GM21786 (cell line): Measurements from ENCODE around the gene SORD.
"Not testable (repeated sequence)": the region's sequence is repeated elsewhere in the genome, so short reads cannot be mapped to it uniquely, and the experiment has no call there.

Source experiments
- ATAC-seq: cut with Tn5 transposase; IDR thresholded peaks from one replicate; pipeline ENCODE4 v1.9.1; 2021; ENCODE audit not compliant: unreplicated experiment

Gene SORD

DNA sequence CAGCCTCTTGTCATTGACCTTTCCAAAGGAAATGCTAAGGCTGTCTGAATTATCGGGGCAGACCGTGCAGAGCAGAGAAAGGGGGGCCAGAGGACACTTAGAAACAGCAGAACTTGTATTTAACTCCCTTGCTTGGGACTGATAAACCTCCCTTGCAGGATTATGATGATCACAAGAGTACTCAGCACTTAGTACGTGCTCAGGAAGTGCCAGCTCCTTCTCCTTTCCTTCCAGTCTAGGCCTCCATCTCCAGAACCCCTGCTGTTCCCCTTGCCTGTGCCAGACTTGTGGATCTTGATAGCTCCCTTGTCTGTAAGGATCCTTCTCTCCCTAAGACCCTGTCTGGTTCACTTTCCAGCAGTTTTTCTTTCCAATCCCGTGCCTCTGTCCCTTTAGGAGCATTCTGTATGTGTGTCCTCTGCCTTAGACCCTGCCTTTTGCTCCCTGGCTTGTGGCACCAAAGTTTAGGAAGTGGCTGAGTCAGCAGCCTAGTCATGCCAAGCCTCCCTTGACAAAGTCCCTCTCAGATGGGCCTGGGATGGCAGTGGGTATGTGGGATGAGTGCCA is 747 bp downstream of the SORD start:
- peak; percentile 3 for ATAC-seq

- ATAC-seq: not testable (repeated sequence)
These were observed 1.7 kb downstream of the SORD start for GRCh38 chr15:45024649-45025048.

DNA sequence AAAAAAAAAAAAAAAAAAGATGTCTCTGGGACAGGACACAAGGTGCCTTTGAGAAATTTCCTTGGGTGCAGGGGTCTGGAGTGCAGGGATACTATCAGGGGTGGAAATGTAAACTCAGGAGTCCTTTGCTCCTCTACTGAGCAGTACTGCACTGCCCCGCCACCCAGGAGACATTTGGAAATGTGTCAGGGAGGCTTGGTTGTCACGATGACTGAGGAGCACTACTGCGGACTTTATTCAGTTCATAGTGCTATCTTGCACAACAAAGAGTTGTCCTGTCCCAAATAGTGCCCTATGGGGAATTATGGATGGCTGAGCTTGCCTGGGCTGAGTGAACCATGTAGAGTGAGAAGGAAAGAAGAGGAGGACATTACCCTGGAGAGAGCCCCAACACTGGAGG is 2.6 kb downstream of the SORD start:
- ATAC-seq: not testable (repeated sequence)

GRCh38 chr15:45026651-45027190 is 3.7 kb downstream of the SORD start:
- no peak for ATAC-seq

- no peak for ATAC-seq
These were observed 4.2 kb downstream of the SORD start for GRCh38 chr15:45027220-45027619.

- no peak for ATAC-seq
These were observed 7.7 kb downstream of the SORD start for GRCh38 chr15:45030743-45031142.

GRCh38 chr15:45031522-45032028 is 8.6 kb downstream of the SORD start:
- not testable (repeated sequence) for ATAC-seq

- not testable (repeated sequence) for ATAC-seq
These were observed 9.5 kb downstream of the SORD start for GRCh38 chr15:45032501-45032900.

DNA sequence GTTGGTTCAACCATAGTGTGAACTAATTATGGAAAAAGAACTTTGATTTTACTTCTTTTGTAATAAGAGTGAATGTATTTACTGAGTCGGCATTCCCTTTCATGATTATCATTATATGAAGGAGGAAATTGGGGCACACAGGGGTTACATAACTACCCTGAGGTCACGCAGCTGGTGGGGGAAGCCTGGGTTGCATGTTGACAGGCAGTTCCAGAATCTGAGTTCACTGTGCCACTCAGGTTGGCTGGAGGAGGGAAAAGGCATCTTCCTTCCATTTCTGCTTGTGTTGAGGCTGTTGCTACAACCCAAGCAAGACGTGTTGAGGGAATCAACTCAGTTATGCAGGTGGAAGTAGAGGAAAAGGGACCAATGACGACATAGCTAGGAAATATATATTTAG is 11.1 kb downstream of the SORD start:
- not testable (repeated sequence) for ATAC-seq

GRCh38 chr15:45034600-45035375 is 11.8 kb downstream of the SORD start:
- ATAC-seq: not testable (repeated sequence)

DNA sequence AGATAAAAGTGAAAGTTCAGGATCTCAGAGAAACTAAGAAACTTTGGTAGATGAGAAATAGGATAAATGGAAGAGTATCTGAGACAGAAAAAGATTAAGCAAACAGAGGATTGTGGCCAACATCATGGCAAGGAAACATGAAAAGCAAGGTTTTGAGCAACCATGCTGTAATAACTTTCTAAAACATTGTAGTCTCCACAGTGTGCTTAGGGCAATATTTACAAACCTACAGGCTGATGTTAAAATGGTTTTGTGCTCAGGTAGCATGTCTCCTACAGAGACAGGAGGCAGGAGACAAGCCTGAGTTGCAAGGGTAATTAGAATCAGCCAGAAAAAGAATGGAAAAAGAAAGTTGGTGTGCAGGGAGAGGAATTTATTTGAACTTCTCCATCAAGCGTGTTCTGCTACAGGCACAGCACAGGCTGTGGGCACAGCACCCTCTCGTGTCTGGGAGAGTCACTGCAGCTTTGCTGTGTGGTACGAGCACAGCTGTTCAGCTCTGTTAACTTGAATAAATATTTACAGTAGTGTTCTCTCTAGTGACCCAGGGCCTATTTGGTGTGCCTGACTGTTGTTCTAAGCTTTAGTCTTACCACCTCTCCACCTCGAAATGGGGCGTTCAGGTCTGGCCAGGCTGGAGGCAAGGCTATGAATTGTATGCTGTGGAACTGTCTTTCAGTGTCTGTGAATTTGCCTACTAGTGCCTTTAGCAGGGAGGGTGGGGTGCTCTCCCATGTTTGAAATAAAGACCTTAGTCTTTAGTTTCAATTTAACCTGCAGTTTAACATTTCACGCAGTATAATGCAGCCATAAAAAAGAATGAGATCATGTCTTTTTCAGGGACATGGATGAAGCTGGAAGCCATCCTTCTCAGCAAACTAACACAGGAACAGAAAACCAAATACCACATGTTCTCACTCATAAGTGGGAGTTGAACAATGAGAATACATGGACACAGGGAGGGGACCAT is 14.1 kb downstream of the SORD start:
- ATAC-seq: peak; percentile 74

- ATAC-seq: no peak
These were observed 14.9 kb downstream of the SORD start for GRCh38 chr15:45037936-45038335.

- not testable (repeated sequence) for ATAC-seq
These were observed 17.4 kb downstream of the SORD start for GRCh38 chr15:45040396-45040795.

DNA sequence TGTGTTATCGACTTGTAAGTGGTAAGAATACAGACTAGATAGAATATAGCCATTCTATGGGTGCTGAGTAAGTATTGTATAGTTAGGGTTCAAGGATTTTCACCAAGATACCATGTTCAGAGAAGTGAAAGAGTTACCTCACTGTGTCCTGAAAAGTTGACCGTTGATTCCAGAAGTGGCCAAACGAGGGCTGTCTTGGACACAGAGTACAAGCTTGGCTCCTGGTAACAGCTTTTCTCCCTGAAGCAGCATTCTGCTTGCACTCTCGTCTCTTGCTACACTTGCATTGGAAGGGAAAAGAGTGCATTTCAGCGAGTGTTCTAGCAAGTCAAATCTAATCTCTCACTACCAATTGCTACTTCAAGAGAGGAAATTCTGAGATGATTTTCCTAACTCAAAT is 18.5 kb downstream of the SORD start:
- ATAC-seq: not testable (repeated sequence)

GRCh38 chr15:45042859-45043258 is 19.9 kb downstream of the SORD start:
- not testable (repeated sequence) for ATAC-seq

- ATAC-seq: not testable (repeated sequence)
These were observed 21.3 kb downstream of the SORD start for GRCh38 chr15:45044270-45044669.

GRCh38 chr15:45048449-45048793 is 25.4 kb downstream of the SORD start:
- ATAC-seq: not testable (repeated sequence)

DNA sequence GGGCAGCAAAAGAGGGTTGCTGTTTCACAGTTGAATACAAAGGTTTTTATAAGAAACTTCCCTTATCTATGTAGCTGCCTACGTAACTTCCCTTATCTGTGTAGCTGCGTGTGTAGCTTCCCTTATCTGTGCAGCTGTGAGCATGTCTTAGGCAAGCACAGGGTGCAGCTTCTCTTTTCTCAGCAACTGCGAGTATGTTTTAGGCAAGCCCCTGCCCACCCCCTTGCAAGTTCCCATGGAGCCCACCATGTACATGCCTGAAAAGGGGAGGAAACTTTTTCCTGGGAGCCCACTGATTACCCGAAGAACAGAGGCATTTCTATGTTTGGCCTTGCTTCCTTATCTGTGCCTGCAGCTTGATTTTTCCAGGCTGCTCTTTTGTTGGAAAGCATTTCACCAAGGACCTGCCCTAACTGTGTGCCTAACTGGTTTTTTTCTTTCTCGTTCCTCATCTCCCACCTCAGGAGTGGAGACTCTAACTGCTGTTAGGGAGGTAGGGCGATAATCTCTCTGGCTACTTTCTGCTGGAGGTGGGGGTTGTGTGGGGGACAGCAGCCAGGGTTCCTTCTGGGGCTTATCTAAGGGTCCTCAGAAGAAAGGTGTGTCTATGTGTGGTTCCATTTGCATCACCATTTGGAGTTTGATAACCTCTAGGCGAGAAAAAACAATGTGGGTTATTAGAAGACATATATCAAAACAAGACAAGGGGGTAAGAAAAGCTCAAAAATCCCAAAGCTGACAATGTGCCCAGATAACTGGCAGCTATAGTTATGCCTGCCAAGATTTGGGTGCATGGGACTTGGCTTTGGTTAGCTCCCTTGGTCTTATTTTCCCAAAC is 26.0 kb downstream of the SORD start:
- ATAC-seq: no peak

DNA sequence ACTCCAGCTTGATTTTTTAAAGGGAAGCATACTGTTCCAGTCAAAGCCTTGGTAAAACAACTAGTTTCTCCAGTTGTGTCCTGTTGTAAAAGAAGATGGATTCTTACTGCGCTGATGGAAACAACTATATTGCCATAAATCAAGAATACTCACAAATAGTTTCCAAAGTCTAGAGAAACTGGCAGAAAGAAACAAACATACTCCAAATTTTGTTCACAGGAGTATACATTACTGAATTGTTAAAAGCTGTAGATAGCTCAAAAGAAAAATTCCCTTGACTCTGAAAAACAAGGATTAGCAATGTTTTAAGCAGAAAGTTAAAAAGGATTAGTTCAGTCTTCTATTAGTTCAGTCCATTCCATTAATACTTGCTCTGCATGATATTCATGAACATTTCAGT is 27.6 kb downstream of the SORD start:
- no peak for ATAC-seq

- ATAC-seq: not testable (repeated sequence)
These were observed 29.7 kb downstream of the SORD start for GRCh38 chr15:45052676-45053075.
